PC-3 (cell line): ENCODE results near the gene MREG. TPM values are rescaled to one million over a fixed set of nuclear protein-coding genes. Genes with fewer than 3 reads are reported as not detected.

ENCODE experiments used
- ATAC-seq: fragments of 200-7000 bp; cut with Tn5 transposase; 2 replicates; pipeline ENCODE4 v1.9.1; 2020; ENCODE audit warnings: mild to moderate bottlenecking, moderate library complexity
- BruUV-seq: library from RNA; stranded (reverse); fragments of 400-500 nt; replicated peaks from 2 replicates; lab custom pipeline; 2021; lab: Mats Ljungman, UMichigan
- CTCF ChIA-PET: fragments of 300-600 bp; sonication (Branson Sonifier 250); formaldehyde crosslinking; loops from one replicate; lab custom pipeline; 2022; ENCODE audit warnings: antibody characterized with exemption; lab: Charles Lee
- POLR2A ChIA-PET: fragments of 300-600 bp; sonication (Branson Sonifier 250); formaldehyde crosslinking; loops from one replicate; lab custom pipeline; 2022; ENCODE audit warnings: antibody characterized with exemption; ENCODE audit not compliant: unreplicated experiment; lab: Charles Lee
- DNase-seq: peaks from one replicate; pipeline ENCODE4 v3.0.0-alpha.2; 2015
- H2AFZ ChIP-seq: fragments of 300-600 bp; sonication (generic); 2 replicates; pipeline ENCODE4 v1.6.0; 2016; ENCODE audit warnings: antibody characterized with exemption, low read length
- H3F3A ChIP-seq: fragments of 300-600 bp; sonication (generic); one replicate; pipeline ENCODE4 v1.6.0; 2017; ENCODE audit warnings: antibody characterized with exemption, low read length, control low read depth, mild to moderate bottlenecking; ENCODE audit not compliant: unreplicated experiment
- H3K27ac ChIP-seq: fragments of 300-600 bp; sonication (generic); 2 replicates; pipeline ENCODE4 v1.5.1; 2016; ENCODE audit warnings: mild to moderate bottlenecking, low read length
- H3K27me3 ChIP-seq: fragments of 300-600 bp; sonication (generic); 2 replicates; pipeline ENCODE4 v1.6.1; 2016; ENCODE audit warnings: low read length, mixed read lengths
- H3K36me3 ChIP-seq: fragments of 300-600 bp; sonication (generic); 2 replicates; pipeline ENCODE4 v1.6.1; 2016; ENCODE audit warnings: low read depth, mixed run types, low read length, mixed read lengths
- H3K4me1 ChIP-seq: fragments of 300-600 bp; sonication (generic); 2 replicates; pipeline ENCODE4 v1.5.1; 2016; ENCODE audit warnings: low read length; ENCODE audit not compliant: insufficient read depth
- H3K4me2 ChIP-seq: fragments of 300-600 bp; sonication (generic); 2 replicates; pipeline ENCODE4 v1.6.0; 2016; ENCODE audit warnings: low read length
- H3K4me3 ChIP-seq: fragments of 300-600 bp; sonication (generic); 2 replicates; pipeline ENCODE4 v1.5.1; 2016; ENCODE audit warnings: mild to moderate bottlenecking, low read length, mixed read lengths
- H3K79me2 ChIP-seq: fragments of 300-600 bp; sonication (generic); 2 replicates; pipeline ENCODE4 v1.6.1; 2017; ENCODE audit warnings: low read length, mixed read lengths
- H3K9ac ChIP-seq: fragments of 300-600 bp; sonication (generic); 2 replicates; pipeline ENCODE4 v1.6.0; 2016; ENCODE audit warnings: mild to moderate bottlenecking, low read length
- H3K9me2 ChIP-seq: fragments of 300-600 bp; sonication (generic); replicated peaks from 2 replicates; pipeline ENCODE4 v1.6.1; 2016; ENCODE audit warnings: mixed run types, low read length, mixed read lengths
- H3K9me3 ChIP-seq: fragments of 300-600 bp; sonication (generic); 2 replicates; pipeline ENCODE4 v1.6.1; 2016; ENCODE audit warnings: low read length, mixed read lengths
- H4K20me1 ChIP-seq: fragments of 300-600 bp; sonication (generic); 2 replicates; pipeline ENCODE4 v1.6.1; 2016; ENCODE audit warnings: low read length, mixed read lengths
- EZH2 ChIP-seq: fragments of 300-600 bp; sonication (generic); IDR thresholded peaks from one replicate; pipeline ENCODE4 v1.6.1; 2017; ENCODE audit warnings: antibody characterized with exemption, mild to moderate bottlenecking, low read length; ENCODE audit not compliant: unreplicated experiment
- EZH2phosphoT487 ChIP-seq: fragments of 300-600 bp; sonication (generic); IDR thresholded peaks from 2 replicates; pipeline ENCODE4 v1.6.1; 2018; ENCODE audit warnings: mild to moderate bottlenecking, antibody characterized with exemption, low read length, borderline replicate concordance
- intact Hi-C: fragments of 100-400 bp; cut with micrococcal nuclease; formaldehyde crosslinking; loops from 2 replicates; pipeline ENCODE4 v1.9.0; 2023
- total RNA-seq: library from RNA; depleted of rRNA; stranded (reverse); fragments of >200 nt; gene quantifications from 2 replicates; pipeline ENCODE4 v1.2.3, GENCODE V29; 2014
- TF ChIP-seq, protein P1 (sequence below): fragments of 300-600 bp; sonication (generic); conservative IDR thresholded peaks from 2 replicates; pipeline ENCODE4 v1.5.1; 2017; ENCODE audit warnings: antibody characterized with exemption, low read depth, mild to moderate bottlenecking, low read length

MREG gene
- total RNA-seq, 1 experiment from 2014 or later = 24.4 TPM

DNA sequence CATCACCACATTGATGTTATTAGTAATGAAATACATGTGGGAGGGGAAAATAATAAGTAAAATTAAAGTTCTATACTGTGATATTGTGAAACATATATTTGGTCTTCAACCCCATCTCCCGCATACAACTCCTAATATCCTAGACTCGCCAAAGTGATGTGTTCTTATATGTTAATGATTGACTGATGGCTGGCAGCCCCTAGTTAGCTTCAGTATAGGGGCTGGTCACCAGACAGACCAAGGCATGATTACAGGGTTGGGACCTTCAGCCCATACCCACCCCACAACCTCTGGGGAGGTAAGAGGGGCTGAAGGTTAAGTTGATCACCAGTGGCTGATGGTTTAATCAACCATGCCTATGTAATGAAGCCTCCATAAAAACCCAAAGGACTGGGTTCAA is 28.1 kb upstream of the MREG start:
- Histone ChIP-seq H3K9me2 (no peaks in the 10 kb centered on the region), H3K9me3 (no peaks in the 10 kb centered on the region), H2AFZ (no peak overlapping the region), H3K79me2 (no peaks in the 10 kb centered on the region), H3K36me3 (no peaks in the 10 kb centered on the region), H3K4me2 (no peak overlapping the region), H3K4me3 (no peak overlapping the region), H3K4me1 (no peaks in the 10 kb centered on the region), H3F3A (no peaks in the 10 kb centered on the region), H4K20me1 (no peaks in the 10 kb centered on the region), H3K27me3 (no peaks in the 10 kb centered on the region), H3K9ac (no peak overlapping the region), H3K27ac (no peak overlapping the region)
- no peak for TF ChIP-seq EZH2
- no peak for TF ChIP-seq EZH2phosphoT487
- TF ChIP-seq, protein P1, sequence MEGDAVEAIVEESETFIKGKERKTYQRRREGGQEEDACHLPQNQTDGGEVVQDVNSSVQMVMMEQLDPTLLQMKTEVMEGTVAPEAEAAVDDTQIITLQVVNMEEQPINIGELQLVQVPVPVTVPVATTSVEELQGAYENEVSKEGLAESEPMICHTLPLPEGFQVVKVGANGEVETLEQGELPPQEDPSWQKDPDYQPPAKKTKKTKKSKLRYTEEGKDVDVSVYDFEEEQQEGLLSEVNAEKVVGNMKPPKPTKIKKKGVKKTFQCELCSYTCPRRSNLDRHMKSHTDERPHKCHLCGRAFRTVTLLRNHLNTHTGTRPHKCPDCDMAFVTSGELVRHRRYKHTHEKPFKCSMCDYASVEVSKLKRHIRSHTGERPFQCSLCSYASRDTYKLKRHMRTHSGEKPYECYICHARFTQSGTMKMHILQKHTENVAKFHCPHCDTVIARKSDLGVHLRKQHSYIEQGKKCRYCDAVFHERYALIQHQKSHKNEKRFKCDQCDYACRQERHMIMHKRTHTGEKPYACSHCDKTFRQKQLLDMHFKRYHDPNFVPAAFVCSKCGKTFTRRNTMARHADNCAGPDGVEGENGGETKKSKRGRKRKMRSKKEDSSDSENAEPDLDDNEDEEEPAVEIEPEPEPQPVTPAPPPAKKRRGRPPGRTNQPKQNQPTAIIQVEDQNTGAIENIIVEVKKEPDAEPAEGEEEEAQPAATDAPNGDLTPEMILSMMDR = no peak
- CTCF ChIA-PET = no interaction called here
- intact Hi-C loops = no loop called here
- DNase-seq = no peak
- no TSS peak for BruUV-seq
- ATAC-seq = no peak
- POLR2A ChIA-PET = no interaction called here

- Histone ChIP-seq H3K9me3 (no peaks in the 10 kb centered on the region), H3K9ac (no peak overlapping the region), H3K79me2 (no peaks in the 10 kb centered on the region), H3K4me3 (no peak overlapping the region), H3F3A (no peaks in the 10 kb centered on the region), H3K36me3 (no peaks in the 10 kb centered on the region), H3K27me3 (no peaks in the 10 kb centered on the region), H2AFZ (no peak overlapping the region), H3K4me2 (no peak overlapping the region), H4K20me1 (no peaks in the 10 kb centered on the region), H3K4me1 (no peaks in the 10 kb centered on the region), H3K27ac (no peak overlapping the region), H3K9me2 (no peaks in the 10 kb centered on the region)
- BruUV-seq = no TSS peak
- DNase-seq (no peak), ATAC-seq (no peak)
- intact Hi-C loops = no loop called here
- TF ChIP-seq, protein P1 = no peak
- TF ChIP-seq EZH2phosphoT487 = no peak
- no peak for TF ChIP-seq EZH2
- ChIA-PET POLR2A (no interaction called here), CTCF (no interaction called here)
Observed at GRCh38 chr2:216039918-216040317, 26.6 kb upstream of the MREG start.

DNA sequence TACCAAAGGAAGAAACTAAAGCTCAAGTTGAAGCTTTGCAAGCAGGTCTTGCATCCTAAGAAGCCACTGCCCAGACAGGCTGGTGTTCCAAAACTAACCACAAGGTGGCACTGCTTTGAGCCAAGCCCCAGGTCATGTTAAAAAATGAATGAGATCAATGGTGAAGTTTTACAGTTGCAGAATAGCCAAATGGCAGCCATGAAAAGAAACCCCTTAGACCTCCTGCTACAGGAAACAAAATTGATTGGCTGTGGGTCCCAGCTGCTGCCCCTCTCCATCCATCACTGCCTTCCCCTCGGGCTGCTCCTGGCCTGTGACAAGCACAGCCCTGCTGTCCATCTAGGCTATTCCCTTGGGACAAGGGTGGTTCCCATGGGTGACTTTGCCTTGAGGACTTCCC is 20.7 kb upstream of the MREG start:
- Histone ChIP-seq H3F3A (no peaks in the 10 kb centered on the region), H4K20me1 (no peaks in the 10 kb centered on the region), H3K4me2 (no peak overlapping the region), H3K79me2 (no peaks in the 10 kb centered on the region), H2AFZ (no peak overlapping the region), H3K4me1 (peaks cover 13% of the 10 kb centered on the region), H3K9me2 (no peaks in the 10 kb centered on the region), H3K9me3 (no peaks in the 10 kb centered on the region), H3K27me3 (no peaks in the 10 kb centered on the region), H3K27ac (no peak overlapping the region), H3K9ac (no peak overlapping the region), H3K4me3 (no peak overlapping the region), H3K36me3 (no peaks in the 10 kb centered on the region)
- TF ChIP-seq, protein P1 = peak; percentile 91
- TF ChIP-seq EZH2 = no peak
- ChIA-PET POLR2A (no interaction called here), CTCF (interaction anchor here (1.0 kb wide), 1 partner anchor 84 kb away, joined by 6 read pairs; no protein-coding TSS in a partner anchor)
- DNase-seq (peak; percentile 84), ATAC-seq (peak; percentile 66)
- intact Hi-C loops = loop anchor here (5.0 kb wide), 1 partner anchor 33 kb away; no protein-coding TSS in a partner anchor
- BruUV-seq = no TSS peak
